ENCODE data around the gene GRM4. TPM values are rescaled to one million over a fixed set of nuclear protein-coding genes. Genes with fewer than 3 reads are reported as not detected.
A peak's percentile ranks its signal among the peaks of the same experiment; 100 is the strongest.

The GRM4 gene
- total and polyA plus RNA-seq, 9 donors: under 0.01 to 0.37 (median 0.08) TPM; not detected in 2

DNA sequence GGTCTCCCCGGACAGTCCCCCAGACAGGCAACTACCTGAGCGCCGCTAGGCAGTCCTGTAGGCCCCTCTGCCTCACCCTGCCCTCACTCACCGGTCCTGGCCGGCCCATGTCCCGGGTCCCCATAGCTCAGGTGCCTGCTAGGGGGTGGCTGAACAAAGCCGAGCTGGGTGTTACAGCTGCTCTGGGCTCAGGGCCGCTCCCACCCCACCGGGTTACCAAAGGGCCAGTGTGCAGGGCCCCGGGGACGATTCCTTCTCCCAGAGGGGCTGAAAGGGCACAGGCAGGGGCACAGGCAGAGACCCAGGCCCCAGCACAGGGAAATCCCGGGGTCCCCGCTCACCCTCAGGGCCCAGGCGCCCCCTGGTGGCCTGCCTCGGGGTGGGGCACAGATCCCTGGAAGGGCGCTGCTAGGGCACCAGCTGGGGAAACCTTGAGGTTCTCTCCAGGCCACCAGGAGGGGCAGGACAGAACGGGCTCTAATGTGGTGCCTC lies 118.4 kb downstream of the GRM4 start:
- Histone ChIP-seq H3K9me3 (no peaks in the 10 kb centered on the region), H3K4me1 (ENCODE audit: insufficient read depth) (no peaks in the 10 kb centered on the region), H3K27ac (no peak overlapping the region), H3K36me3 (no peaks in the 10 kb centered on the region), H3K27me3 (no peaks in the 10 kb centered on the region), H3K4me3 (no peak overlapping the region)
- intact Hi-C loops (cut with DNase I): no loop called here
- WGBS, 3 donors: 42 to 46% (median 44%) methylated on average over 14 to 17 of the region's 17 CpGs
- DNase-seq: peak in 4 of 5 donors; percentile 25 to 58 (median 38)
- TF ChIP-seq EP300 (IDR thresholded peaks at IDR 0.05) (no peak), POLR2A (IDR thresholded peaks at IDR 0.05) (no peak)
- TF ChIP-seq, protein P1, sequence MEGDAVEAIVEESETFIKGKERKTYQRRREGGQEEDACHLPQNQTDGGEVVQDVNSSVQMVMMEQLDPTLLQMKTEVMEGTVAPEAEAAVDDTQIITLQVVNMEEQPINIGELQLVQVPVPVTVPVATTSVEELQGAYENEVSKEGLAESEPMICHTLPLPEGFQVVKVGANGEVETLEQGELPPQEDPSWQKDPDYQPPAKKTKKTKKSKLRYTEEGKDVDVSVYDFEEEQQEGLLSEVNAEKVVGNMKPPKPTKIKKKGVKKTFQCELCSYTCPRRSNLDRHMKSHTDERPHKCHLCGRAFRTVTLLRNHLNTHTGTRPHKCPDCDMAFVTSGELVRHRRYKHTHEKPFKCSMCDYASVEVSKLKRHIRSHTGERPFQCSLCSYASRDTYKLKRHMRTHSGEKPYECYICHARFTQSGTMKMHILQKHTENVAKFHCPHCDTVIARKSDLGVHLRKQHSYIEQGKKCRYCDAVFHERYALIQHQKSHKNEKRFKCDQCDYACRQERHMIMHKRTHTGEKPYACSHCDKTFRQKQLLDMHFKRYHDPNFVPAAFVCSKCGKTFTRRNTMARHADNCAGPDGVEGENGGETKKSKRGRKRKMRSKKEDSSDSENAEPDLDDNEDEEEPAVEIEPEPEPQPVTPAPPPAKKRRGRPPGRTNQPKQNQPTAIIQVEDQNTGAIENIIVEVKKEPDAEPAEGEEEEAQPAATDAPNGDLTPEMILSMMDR (IDR thresholded peaks at IDR 0.05): peak in 2 of 3 donors; percentile 42 to 61

DNA sequence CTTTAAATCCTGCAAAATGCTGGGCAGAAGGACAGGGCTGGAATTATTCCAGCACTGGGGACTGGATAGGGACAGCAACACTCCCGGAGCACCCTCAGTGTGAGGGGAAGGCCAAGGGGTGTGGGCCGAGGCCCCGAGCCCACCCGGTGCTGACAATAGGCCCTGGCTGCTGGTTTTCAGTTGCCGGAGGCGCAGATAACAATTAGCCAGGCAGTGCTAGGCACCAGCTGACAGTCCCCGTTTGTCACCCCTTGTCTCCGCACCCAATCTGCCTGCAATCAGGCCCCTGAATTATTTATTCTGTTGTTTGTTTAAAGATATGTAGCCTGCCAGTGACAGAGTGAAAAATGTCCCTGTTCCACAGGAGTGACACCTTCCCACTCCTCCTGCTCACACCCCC lies 120.0 kb downstream of the GRM4 start:
- no peak for DNase-seq
- Histone ChIP-seq H3K4me3 (no peak overlapping the region), H3K4me1 (ENCODE audit: insufficient read depth) (no peaks in the 10 kb centered on the region), H3K9me3 (no peaks in the 10 kb centered on the region), H3K36me3 (no peaks in the 10 kb centered on the region), H3K27me3 (no peaks in the 10 kb centered on the region), H3K27ac (no peak overlapping the region)
- TF ChIP-seq EP300 (IDR thresholded peaks at IDR 0.05) (no peak), POLR2A (IDR thresholded peaks at IDR 0.05) (no peak)
- TF ChIP-seq, protein P1 (IDR thresholded peaks at IDR 0.05): no peak
- WGBS, 3 donors: 65 to 77% (median 65%) methylated on average over 8 of the region's 8 CpGs
- intact Hi-C loops (cut with DNase I): no loop called here

DNA sequence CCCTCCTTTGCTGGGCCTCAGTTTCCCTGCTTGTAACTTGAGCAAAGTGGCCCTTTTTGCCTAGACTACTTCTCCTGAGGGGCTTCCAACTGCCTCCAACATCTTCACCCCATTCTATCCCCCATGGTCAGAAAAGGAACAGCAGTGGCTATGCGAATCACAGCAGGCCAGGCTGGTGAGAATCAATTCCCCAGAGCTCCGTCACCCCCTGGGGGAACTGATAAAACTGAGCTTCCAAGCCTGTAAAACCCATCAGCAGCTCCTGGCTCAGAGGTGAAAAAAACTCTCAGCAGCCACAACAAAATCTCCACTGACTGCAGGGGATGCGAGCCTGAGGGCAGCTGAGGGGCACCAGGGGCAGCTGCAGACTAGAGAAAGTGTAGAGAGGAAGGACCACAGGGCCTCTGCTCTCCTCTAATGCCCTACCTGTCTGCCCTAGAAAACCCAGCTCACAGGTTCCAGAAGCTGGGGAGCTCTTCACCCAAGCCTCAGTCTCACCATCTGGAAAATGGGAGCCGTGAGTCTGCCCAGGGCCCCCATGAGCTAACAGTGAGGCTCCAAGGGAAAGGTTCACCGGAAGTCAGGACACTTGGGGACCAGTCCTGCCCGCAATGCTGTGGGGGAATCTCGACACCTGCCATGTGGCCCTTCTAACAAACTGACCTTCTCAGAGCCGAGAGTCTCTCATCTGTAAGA lies 120.6 kb downstream of the GRM4 start:
- WGBS, 3 donors: 78 to 86% (median 80%) methylated on average over 8 of the region's 8 CpGs
- Histone ChIP-seq H3K4me3 (no peak overlapping the region), H3K9me3 (no peaks in the 10 kb centered on the region), H3K4me1 (ENCODE audit: insufficient read depth) (no peaks in the 10 kb centered on the region), H3K36me3 (no peaks in the 10 kb centered on the region), H3K27ac (no peak overlapping the region), H3K27me3 (no peaks in the 10 kb centered on the region)
- TF ChIP-seq, protein P1 (IDR thresholded peaks at IDR 0.05): no peak
- TF ChIP-seq EP300 (IDR thresholded peaks at IDR 0.05): no peak
- TF ChIP-seq POLR2A (IDR thresholded peaks at IDR 0.05): no peak
- DNase-seq: no peak
- intact Hi-C loops (cut with DNase I): no loop called here

DNA sequence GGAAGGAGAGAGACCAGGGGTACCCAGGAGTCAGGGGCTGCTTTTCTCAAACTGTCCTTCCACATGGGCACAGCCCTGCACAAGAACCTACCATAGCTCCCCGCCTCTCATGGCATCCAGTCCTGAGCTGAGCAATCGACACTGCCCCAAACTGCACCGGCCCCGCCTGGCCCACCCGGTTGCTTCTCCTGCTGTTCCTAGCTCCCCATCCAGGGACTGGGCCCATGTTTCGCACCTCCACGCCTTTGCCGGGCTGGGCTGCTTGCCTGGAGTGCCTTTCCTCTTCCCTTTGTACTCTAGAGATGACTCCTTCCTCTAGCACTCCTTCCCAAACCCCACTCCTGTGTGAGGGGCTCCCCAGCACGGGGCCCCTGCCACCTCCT lies 123.0 kb downstream of the GRM4 start:
- TF ChIP-seq EP300 (IDR thresholded peaks at IDR 0.05): no peak
- TF ChIP-seq POLR2A (IDR thresholded peaks at IDR 0.05): no peak
- TF ChIP-seq, protein P1 (IDR thresholded peaks at IDR 0.05): no peak
- no peak overlapping the region for H3K27ac ChIP-seq
- intact Hi-C loops (cut with DNase I): no loop called here

More for the DNA sequence above, 123.0 kb downstream of the GRM4 start:
- no peaks in the 10 kb centered on the region for H3K9me3 ChIP-seq
- no peak for DNase-seq
- 77 to 86% (median 79%) methylated on average over 9 of the region's 9 CpGs for WGBS, 3 donors
- H3K4me1 ChIP-seq (ENCODE audit: insufficient read depth): no peaks in the 10 kb centered on the region
- H3K27me3 ChIP-seq: no peaks in the 10 kb centered on the region
- no peak overlapping the region for H3K4me3 ChIP-seq
- no peaks in the 10 kb centered on the region for H3K36me3 ChIP-seq

Measured in ovary (tissue), 9 donors.